Suprapubic skin (tissue), 4 donors: ENCODE results near the gene ANK3. TPM values are rescaled to one million over a fixed set of nuclear protein-coding genes. Genes with fewer than 3 reads are reported as not detected.

Experiments
- DNase-seq, 2 donors: peaks; one replicate each; pipeline ENCODE4 v3.0.0-alpha.2; 2019; ENCODE audit warnings: low spot score in 2 of 2
- H3K27ac ChIP-seq: fragments of 200-600 bp; sonication (generic); one replicate; pipeline ENCODE4 v1.5.1; 2019
- H3K27me3 ChIP-seq: fragments of 200-600 bp; sonication (generic); one replicate; pipeline ENCODE4 v1.5.1; 2019
- H3K36me3 ChIP-seq: fragments of 200-600 bp; sonication (generic); one replicate; pipeline ENCODE4 v1.5.1; 2019
- H3K4me1 ChIP-seq: fragments of 200-600 bp; sonication (generic); one replicate; pipeline ENCODE4 v1.5.1; 2019
- H3K4me3 ChIP-seq: fragments of 200-600 bp; sonication (generic); one replicate; pipeline ENCODE4 v1.5.1; 2019; ENCODE audit warnings: mild to moderate bottlenecking
- H3K9me3 ChIP-seq: fragments of 200-600 bp; sonication (generic); one replicate; pipeline ENCODE4 v1.5.1; 2019
- EP300 ChIP-seq: sonication (generic); formaldehyde crosslinking; IDR thresholded peaks from one replicate; pipeline ENCODE4 v1.6.1; 2017; ENCODE audit warnings: antibody characterized with exemption
- POLR2A ChIP-seq, 2 donors: fragments of 450-650 bp; IDR thresholded peaks; one replicate each; pipeline ENCODE4 v1.6.1; 2017; ENCODE audit warnings: antibody characterized with exemption in 2 of 2, mild to moderate bottlenecking in 2 of 2, moderate library complexity in 2 of 2
- POLR2AphosphoS5 ChIP-seq, 3 donors: sonication (generic); formaldehyde crosslinking; IDR thresholded peaks; one replicate each; pipeline ENCODE4 v1.6.1; 2017; ENCODE audit warnings: antibody characterized with exemption in 3 of 3
- WGBS: methylation state at CpG from one replicate; pipeline ENCODE4 v1.1.5; 2018; 5-methylcytosine and 5-hydroxymethylcytosine counted together
- total RNA-seq, 4 donors: library from RNA; depleted of rRNA; stranded (reverse); fragments of >200 nt; gene quantifications; one replicate each; pipeline ENCODE4 v1.1.0, GENCODE V29; 2016
- TF ChIP-seq, protein P1 (sequence below), 2 donors: fragments of 200-600 bp in 1 of 2; fragments of 450-650 bp in 1 of 2; sonication (generic) in 1 of 2; IDR thresholded peaks; one replicate each; pipeline ENCODE4 v1.5.1; 2016 to 2019; ENCODE audit warnings: antibody characterized with exemption in 2 of 2, mild to moderate bottlenecking in 1 of 2, moderate library complexity in 1 of 2

ANK3 gene
- total RNA-seq, 4 donors from 2014 or later: 89.1 to 191 (median 112) TPM

DNA sequence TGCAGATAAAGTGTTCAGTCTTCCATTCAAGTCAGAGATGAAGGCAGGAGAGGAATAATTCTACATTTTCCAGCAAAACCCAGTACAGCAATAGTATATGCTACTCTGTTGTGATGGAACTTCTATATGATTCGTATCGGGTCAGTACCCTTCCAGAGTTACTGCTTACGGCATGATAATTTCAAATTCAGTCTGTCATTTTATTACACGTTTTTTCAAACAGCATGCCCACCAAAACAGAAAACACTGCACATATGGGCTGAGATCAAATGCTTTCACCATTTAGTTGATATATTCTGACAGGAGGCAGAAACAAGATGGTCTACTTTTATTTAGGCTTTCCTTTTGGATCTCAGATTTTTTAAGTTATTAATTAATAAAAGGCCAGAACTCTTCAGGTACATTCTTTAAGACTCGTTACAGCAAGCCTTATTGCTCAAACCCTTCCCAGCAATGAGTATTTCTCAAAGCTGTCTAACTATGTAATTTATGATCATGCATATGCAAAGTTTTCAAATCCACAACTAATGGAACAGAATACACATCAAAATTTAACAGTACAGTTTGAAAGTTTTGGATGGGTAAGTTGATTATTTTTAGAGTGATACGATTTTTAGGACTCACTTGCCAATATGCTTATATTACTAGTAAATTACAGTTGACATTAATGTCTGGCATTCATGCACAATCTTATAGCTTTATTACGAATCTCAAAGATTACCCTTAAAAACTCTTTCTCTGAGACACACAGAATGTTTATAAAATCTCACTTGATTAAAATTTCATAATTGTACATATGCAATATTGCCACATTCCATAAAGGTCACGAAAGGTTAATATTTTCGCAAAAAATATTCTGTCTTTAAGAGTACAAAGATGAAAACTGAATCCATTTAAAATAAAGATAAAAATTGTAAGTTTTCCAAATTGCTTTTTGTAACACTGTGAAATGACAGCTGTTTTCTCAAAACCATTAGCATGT, 91.0 kb downstream of the ANK3 start:
- no peak overlapping the region for H3K4me3 ChIP-seq
- DNase-seq: no peak
- TF ChIP-seq, protein P1, sequence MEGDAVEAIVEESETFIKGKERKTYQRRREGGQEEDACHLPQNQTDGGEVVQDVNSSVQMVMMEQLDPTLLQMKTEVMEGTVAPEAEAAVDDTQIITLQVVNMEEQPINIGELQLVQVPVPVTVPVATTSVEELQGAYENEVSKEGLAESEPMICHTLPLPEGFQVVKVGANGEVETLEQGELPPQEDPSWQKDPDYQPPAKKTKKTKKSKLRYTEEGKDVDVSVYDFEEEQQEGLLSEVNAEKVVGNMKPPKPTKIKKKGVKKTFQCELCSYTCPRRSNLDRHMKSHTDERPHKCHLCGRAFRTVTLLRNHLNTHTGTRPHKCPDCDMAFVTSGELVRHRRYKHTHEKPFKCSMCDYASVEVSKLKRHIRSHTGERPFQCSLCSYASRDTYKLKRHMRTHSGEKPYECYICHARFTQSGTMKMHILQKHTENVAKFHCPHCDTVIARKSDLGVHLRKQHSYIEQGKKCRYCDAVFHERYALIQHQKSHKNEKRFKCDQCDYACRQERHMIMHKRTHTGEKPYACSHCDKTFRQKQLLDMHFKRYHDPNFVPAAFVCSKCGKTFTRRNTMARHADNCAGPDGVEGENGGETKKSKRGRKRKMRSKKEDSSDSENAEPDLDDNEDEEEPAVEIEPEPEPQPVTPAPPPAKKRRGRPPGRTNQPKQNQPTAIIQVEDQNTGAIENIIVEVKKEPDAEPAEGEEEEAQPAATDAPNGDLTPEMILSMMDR (IDR thresholded peaks at IDR 0.05): no peak
- TF ChIP-seq POLR2A (IDR thresholded peaks at IDR 0.05): no peak
- no peaks in the 10 kb centered on the region for H3K27me3 ChIP-seq
- WGBS: 65% methylated on average over 9 of the region's 9 CpGs
- H3K4me1 ChIP-seq: no peaks in the 10 kb centered on the region
- H3K36me3 ChIP-seq: no peaks in the 10 kb centered on the region
- no peak overlapping the region for H3K27ac ChIP-seq
- H3K9me3 ChIP-seq: no peaks in the 10 kb centered on the region

DNA sequence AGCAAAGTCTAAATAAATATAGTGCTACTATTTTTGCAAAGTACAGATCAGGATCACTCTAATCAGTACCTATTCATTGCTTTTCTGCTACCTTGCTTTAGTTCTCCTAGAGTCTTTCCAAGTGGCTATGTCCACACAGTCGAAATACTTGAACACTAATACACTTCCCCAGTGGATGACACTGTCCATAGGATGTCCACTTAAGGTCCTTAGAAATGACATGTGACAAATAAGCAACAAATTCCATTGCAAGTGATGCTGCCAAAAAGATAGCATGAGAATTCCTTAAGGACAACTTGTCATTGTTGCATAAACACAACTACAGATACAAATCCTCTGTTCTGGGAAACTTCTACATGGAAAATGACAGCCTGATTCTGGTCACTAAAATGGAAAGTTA, 93.6 kb downstream of the ANK3 start:
- no peak for DNase-seq
- WGBS: 96% methylated on average over 1 of the region's 1 CpG
- Histone ChIP-seq H3K4me3 (no peak overlapping the region), H3K27ac (no peak overlapping the region), H3K36me3 (no peaks in the 10 kb centered on the region), H3K9me3 (no peaks in the 10 kb centered on the region), H3K27me3 (no peaks in the 10 kb centered on the region), H3K4me1 (peaks cover 7% of the 10 kb centered on the region)
- TF ChIP-seq, protein P1 (IDR thresholded peaks at IDR 0.05): no peak
- TF ChIP-seq EP300 (no peak), POLR2A (IDR thresholded peaks at IDR 0.05) (no peak), POLR2AphosphoS5 (IDR thresholded peaks at IDR 0.05) (no peak)

DNA sequence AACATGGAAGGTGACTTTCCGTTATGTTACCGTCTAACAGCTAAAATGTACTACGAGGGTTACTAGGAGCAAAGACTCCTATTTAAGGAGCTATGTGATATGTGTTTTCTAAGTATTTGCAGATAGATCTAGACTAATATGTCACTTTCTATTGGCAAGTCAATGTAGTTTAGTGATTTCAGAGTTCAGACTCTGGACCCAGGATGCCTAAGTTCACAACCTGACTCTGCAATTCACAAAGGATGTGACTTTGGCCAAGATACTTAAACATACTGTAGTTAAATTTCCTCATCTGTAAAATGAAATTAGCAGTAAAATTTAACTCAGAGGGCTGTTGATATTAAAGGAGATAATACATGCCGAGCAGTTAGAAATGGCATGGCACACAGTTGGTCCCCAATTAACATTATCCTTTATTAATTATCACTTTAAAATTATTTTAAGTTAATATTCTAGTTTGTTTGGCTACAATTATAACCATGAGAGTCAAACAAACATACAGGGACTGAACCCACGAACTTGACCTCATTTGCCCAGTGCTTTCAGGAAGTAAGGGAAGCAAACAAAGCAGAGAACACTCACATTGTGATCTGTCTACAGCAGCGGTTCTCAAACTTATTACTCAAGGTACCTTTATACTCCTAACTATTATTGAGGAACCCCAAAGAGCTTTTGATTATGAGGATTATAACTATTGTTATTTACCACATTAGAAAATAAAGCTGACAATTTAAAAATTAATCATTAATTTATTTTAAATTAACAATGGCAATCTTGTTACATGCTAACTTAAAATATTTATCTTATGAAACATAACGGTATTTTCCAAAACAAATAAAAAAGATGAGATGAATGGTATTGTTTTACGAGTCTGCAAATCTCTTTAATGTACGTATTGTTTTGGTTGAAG, 94.4 kb downstream of the ANK3 start:
- no peaks in the 10 kb centered on the region for H3K36me3 ChIP-seq
- TF ChIP-seq EP300 (no peak), POLR2AphosphoS5 (IDR thresholded peaks at IDR 0.05) (no peak), POLR2A (IDR thresholded peaks at IDR 0.05) (no peak)
- TF ChIP-seq, protein P1 (IDR thresholded peaks at IDR 0.05): no peak
- no peak for DNase-seq
- no peak overlapping the region for H3K27ac ChIP-seq
- 86% methylated on average over 9 of the region's 9 CpGs for WGBS
- no peaks in the 10 kb centered on the region for H3K9me3 ChIP-seq
- peaks cover 7% of the 10 kb centered on the region for H3K4me1 ChIP-seq
- H3K27me3 ChIP-seq: no peaks in the 10 kb centered on the region
- no peak overlapping the region for H3K4me3 ChIP-seq

DNA sequence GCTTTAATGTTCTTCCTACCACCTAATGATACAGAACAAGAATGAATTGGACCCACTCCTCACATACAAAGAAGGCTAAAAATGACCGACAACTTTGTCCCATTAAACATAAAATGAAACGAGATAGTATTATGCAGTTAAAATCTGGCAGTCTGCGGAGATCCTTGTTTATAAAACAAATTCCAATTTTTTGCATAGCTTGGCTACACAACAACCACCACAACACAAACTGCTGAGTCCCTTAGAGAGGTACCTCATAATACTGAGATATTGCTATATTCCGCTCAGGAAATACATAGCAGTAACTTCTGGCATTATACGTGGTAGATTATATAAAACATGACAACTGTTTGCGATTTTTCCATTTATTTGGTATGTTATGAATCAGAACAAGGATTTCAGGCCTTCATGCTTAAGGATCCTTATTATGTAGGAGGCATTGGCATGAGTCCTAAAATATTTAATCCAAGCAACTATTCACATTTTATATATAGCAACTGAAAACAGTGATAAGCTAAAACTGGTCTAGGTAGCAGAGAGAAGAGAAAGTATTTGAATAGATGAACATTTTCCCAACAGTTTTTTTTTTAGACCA, 96.0 kb downstream of the ANK3 start:
- Histone ChIP-seq H3K36me3 (no peaks in the 10 kb centered on the region), H3K4me1 (peaks cover 7% of the 10 kb centered on the region), H3K27me3 (no peaks in the 10 kb centered on the region), H3K4me3 (no peak overlapping the region), H3K27ac (no peak overlapping the region), H3K9me3 (no peaks in the 10 kb centered on the region)
- TF ChIP-seq POLR2A (IDR thresholded peaks at IDR 0.05) (no peak), POLR2AphosphoS5 (IDR thresholded peaks at IDR 0.05) (no peak), EP300 (no peak)
- TF ChIP-seq, protein P1 (IDR thresholded peaks at IDR 0.05): no peak
- WGBS: 71% methylated on average over 6 of the region's 6 CpGs
- no peak for DNase-seq
